Astrocyte (in vitro differentiated cells and primary cell): ENCODE results near the gene CEACAM3.

Experiments
- CTCF ChIP-seq: IDR thresholded peaks from 2 replicates; pipeline ENCODE4 v1.5.1; 2011; ENCODE audit warnings: low read depth, mild to moderate bottlenecking, inconsistent platforms, low read length, moderate library complexity; ENCODE audit not compliant: insufficient read depth
- EZH2 ChIP-seq: IDR thresholded peaks from 2 replicates; pipeline ENCODE4 v1.6.1; 2012; ENCODE audit warnings: mild to moderate bottlenecking, low read length, inconsistent platforms; ENCODE audit not compliant: insufficient read depth

- TF ChIP-seq CTCF (no peak), EZH2 (no peak)
Observed at GRCh38 chr19:41839211-41839610, 42.8 kb downstream of the CEACAM3 start.
